ENCODE data around the gene KDM3A. TPM values are rescaled to one million over a fixed set of nuclear protein-coding genes. Genes with fewer than 3 reads are reported as not detected.

KDM3A gene
- total RNA-seq (2014; rRNA removed; shearing (Covaris generic)): 53.5 and 59.5 TPM in 2 replicates

GRCh38 chr2:86440631-86441391 lies at the start of gene KDM3A:
KDM3A (plus strand) TSS chr2:86441371; CDS start chr2:86442048, 677 bp downstream.

Small RNA genes within 50 kb of the gene (small RNA-seq; reads per million reads assigned to genes)
- gene RNU6-640P: not detected

Other genes starting within 250 kb of the KDM3A start
- gene IMMT, start 245.9 kb upstream of the KDM3A start, total RNA-seq (2014; rRNA removed; shearing (Covaris generic)): 132 and 144 TPM in 2 replicates
- 38.2 and 59.4 TPM in 2 replicates for gene MRPL35, start 241.9 kb upstream of the KDM3A start, total RNA-seq (2014; rRNA removed; shearing (Covaris generic))
- 1.3 and 1.4 TPM in 2 replicates for gene REEP1, start 103.7 kb upstream of the KDM3A start, total RNA-seq (2014; rRNA removed; shearing (Covaris generic))
- 62.5 and 69.1 TPM in 2 replicates for gene CHMP3, start 122.1 kb downstream of the KDM3A start, total RNA-seq (2014; rRNA removed; shearing (Covaris generic))
- 13.8 and 17.5 TPM in 2 replicates for gene RNF103, start 182.5 kb downstream of the KDM3A start, total RNA-seq (2014; rRNA removed; shearing (Covaris generic))